ENCODE data around the gene TLE4. TPM values are rescaled to one million over a fixed set of nuclear protein-coding genes. Genes with fewer than 3 reads are reported as not detected.

TLE4 gene
- total RNA-seq, 1 experiment from 2014 or later = 17.9 TPM

DNA sequence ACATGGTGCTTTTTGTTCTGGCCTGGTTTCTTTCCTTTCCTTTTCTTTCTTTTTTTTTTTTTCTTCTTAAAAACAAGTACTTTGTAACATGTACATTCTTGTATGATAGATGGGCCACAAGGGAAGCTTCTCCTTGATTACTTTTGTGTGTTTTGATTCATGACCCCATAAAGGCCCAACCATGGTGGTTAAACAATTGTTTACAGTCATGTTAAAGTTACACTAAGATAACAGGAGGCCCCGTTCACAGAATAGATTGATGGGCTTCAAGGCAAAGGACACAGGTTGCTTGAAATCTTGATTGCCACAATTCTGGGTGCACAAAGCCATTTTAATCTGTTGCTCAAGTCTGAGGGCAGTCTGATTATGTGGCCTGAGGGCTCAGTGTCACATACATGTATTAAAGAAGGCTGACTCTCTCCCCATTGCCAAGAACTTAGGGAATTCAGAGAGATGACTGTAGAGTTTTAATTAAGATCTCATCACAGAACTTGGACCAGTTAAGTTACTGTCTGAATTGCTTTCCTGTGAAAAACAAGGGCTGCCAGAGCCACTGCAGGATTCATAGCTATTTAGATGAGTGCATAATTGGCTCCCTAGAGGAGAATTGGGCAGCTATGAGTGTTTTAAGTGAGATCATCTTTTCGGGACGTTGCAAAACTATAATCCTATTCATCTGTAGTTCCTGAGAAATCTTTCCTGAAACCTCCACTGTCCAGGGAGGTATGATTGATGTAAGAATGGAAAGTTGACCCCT, 163.4 kb downstream of the TLE4 start:
- CTCF ChIA-PET = no interaction called here
- intact Hi-C loops (cut with micrococcal nuclease) = no loop called here

DNA sequence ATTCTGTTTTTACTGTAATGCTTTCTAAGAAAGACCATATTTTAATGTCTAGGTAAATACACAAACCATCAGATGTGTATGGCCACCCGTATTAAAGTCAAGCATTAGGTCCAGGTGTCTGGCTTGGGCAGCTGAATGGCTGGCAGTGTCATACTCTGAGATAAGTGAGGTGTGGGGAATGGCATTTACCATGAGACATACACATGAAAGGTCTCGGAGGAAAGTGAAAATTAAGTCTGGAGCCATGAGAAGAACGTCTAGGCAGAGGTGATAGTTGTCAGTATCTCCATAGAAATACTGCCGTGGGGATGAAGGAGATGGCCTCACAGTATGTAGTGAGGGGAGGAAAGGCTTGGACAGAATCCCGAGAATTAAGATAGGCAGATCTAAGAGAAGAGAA, 164.3 kb downstream of the TLE4 start:
- intact Hi-C loops (cut with micrococcal nuclease) = no loop called here
- ChIA-PET POLR2A (ENCODE audit: unreplicated experiment) (no interaction called here), CTCF (no interaction called here)
- Histone ChIP-seq H3K79me2 (ENCODE audit: low read length) (no peaks in the 10 kb centered on the region), H3K9me3 (ENCODE audit: low read length) (no peaks in the 10 kb centered on the region), H3K9ac (ENCODE audit: low read length) (no peak overlapping the region), H3K4me1 (ENCODE audit: insufficient read depth, low read length) (peaks cover 3% of the 10 kb centered on the region; the same call in 1 of the 2 replicates), H4K20me1 (ENCODE audit: low read length) (no peaks in the 10 kb centered on the region), H3K27ac (ENCODE audit: low read length) (no peak overlapping the region), H3F3A (ENCODE audit: low read length, unreplicated experiment) (no peaks in the 10 kb centered on the region), H3K9me2 (replicated peaks; ENCODE audit: low read length) (no peaks in the 10 kb centered on the region), H3K4me3 (ENCODE audit: low read length) (no peak overlapping the region), H3K4me2 (ENCODE audit: low read length) (no peak overlapping the region), H3K27me3 (ENCODE audit: low read length) (no peaks in the 10 kb centered on the region), H2AFZ (ENCODE audit: low read length) (no peak overlapping the region), H3K36me3 (ENCODE audit: low read depth, low read length) (no peaks in the 10 kb centered on the region)
- peak; percentile 27; the same call in 1 of the 2 replicates for ATAC-seq
- no TSS peak for BruUV-seq (replicated peaks)
- TF ChIP-seq, protein P1, sequence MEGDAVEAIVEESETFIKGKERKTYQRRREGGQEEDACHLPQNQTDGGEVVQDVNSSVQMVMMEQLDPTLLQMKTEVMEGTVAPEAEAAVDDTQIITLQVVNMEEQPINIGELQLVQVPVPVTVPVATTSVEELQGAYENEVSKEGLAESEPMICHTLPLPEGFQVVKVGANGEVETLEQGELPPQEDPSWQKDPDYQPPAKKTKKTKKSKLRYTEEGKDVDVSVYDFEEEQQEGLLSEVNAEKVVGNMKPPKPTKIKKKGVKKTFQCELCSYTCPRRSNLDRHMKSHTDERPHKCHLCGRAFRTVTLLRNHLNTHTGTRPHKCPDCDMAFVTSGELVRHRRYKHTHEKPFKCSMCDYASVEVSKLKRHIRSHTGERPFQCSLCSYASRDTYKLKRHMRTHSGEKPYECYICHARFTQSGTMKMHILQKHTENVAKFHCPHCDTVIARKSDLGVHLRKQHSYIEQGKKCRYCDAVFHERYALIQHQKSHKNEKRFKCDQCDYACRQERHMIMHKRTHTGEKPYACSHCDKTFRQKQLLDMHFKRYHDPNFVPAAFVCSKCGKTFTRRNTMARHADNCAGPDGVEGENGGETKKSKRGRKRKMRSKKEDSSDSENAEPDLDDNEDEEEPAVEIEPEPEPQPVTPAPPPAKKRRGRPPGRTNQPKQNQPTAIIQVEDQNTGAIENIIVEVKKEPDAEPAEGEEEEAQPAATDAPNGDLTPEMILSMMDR (conservative IDR thresholded peaks at IDR 0.05; ENCODE audit: low read depth, low read length) = no peak
- TF ChIP-seq EZH2 (IDR thresholded peaks at IDR 0.05; ENCODE audit: low read length, unreplicated experiment) (no peak), EZH2phosphoT487 (IDR thresholded peaks at IDR 0.05; ENCODE audit: borderline replicate concordance, low read length) (no peak)
- no peak for DNase-seq

More for the DNA sequence above, 163.4 kb downstream of the TLE4 start:
- ATAC-seq (no peak), DNase-seq (no peak)
- Histone ChIP-seq H3K4me1 (ENCODE audit: insufficient read depth, low read length) (peaks cover 4% of the 10 kb centered on the region; the same call in 1 of the 2 replicates), H3K9me3 (ENCODE audit: low read length) (no peaks in the 10 kb centered on the region), H3K9me2 (replicated peaks; ENCODE audit: low read length) (no peaks in the 10 kb centered on the region), H3F3A (ENCODE audit: low read length, unreplicated experiment) (no peaks in the 10 kb centered on the region), H3K27ac (ENCODE audit: low read length) (no peak overlapping the region), H3K4me3 (ENCODE audit: low read length) (no peak overlapping the region), H3K27me3 (ENCODE audit: low read length) (no peaks in the 10 kb centered on the region), H2AFZ (ENCODE audit: low read length) (no peak overlapping the region), H3K36me3 (ENCODE audit: low read depth, low read length) (no peaks in the 10 kb centered on the region), H4K20me1 (ENCODE audit: low read length) (no peaks in the 10 kb centered on the region), H3K9ac (ENCODE audit: low read length) (no peak overlapping the region), H3K4me2 (ENCODE audit: low read length) (no peak overlapping the region), H3K79me2 (ENCODE audit: low read length) (no peaks in the 10 kb centered on the region)
- TF ChIP-seq EZH2phosphoT487 (IDR thresholded peaks at IDR 0.05; ENCODE audit: borderline replicate concordance, low read length) = no peak
- no peak for TF ChIP-seq EZH2 (IDR thresholded peaks at IDR 0.05; ENCODE audit: low read length, unreplicated experiment)
- TF ChIP-seq, protein P1 (conservative IDR thresholded peaks at IDR 0.05; ENCODE audit: low read depth, low read length) = no peak
- no TSS peak for BruUV-seq (replicated peaks)
- POLR2A ChIA-PET (ENCODE audit: unreplicated experiment) = no interaction called here

DNA sequence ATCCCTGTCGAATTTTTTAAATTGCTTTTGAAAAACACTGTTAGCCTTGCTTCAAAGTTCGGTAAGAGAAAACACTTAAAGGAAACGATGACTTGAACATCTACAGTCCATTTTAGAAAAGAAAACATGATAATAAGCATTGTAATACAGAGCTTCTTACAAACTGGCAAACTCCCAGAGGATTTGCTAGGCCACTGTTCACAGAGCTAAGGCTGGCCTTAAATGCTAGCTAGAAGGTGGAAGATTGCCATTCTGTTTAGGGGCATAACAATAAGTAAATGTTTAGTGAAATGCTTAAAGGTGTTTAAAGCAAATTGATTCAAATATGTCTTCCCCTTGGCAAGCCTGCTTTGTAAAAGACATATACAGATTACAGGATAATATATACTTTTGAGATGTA, 169.6 kb downstream of the TLE4 start:
- BruUV-seq (replicated peaks) = no TSS peak
- ATAC-seq (no peak), DNase-seq (no peak)
- no peak overlapping the region for H3K9ac ChIP-seq (ENCODE audit: low read length)
- ChIA-PET CTCF (no interaction called here), POLR2A (ENCODE audit: unreplicated experiment) (no interaction called here)
- no peak overlapping the region for H3K4me2 ChIP-seq (ENCODE audit: low read length)
- no peaks in the 10 kb centered on the region for H4K20me1 ChIP-seq (ENCODE audit: low read length)
- no peak overlapping the region for H3K27ac ChIP-seq (ENCODE audit: low read length)
- no peaks in the 10 kb centered on the region for H3K9me3 ChIP-seq (ENCODE audit: low read length)
- H3K79me2 ChIP-seq (ENCODE audit: low read length) = no peaks in the 10 kb centered on the region
- intact Hi-C loops (cut with micrococcal nuclease) = no loop called here
- no peak overlapping the region for H2AFZ ChIP-seq (ENCODE audit: low read length)
- H3K4me1 ChIP-seq (ENCODE audit: insufficient read depth, low read length) = no peaks in the 10 kb centered on the region
- no peaks in the 10 kb centered on the region for H3K36me3 ChIP-seq (ENCODE audit: low read depth, low read length)
- no peaks in the 10 kb centered on the region for H3F3A ChIP-seq (ENCODE audit: low read length, unreplicated experiment)
- no peak overlapping the region for H3K4me3 ChIP-seq (ENCODE audit: low read length)
- H3K27me3 ChIP-seq (ENCODE audit: low read length) = no peaks in the 10 kb centered on the region
- TF ChIP-seq EZH2phosphoT487 (IDR thresholded peaks at IDR 0.05; ENCODE audit: borderline replicate concordance, low read length) = no peak
- TF ChIP-seq, protein P1 (conservative IDR thresholded peaks at IDR 0.05; ENCODE audit: low read depth, low read length) = no peak
- TF ChIP-seq EZH2 (IDR thresholded peaks at IDR 0.05; ENCODE audit: low read length, unreplicated experiment) = no peak
- H3K9me2 ChIP-seq (replicated peaks; ENCODE audit: low read length) = no peaks in the 10 kb centered on the region

Measured in PC-3 (cell line).